Measurements from ENCODE around the gene MINDY4B.

DNA sequence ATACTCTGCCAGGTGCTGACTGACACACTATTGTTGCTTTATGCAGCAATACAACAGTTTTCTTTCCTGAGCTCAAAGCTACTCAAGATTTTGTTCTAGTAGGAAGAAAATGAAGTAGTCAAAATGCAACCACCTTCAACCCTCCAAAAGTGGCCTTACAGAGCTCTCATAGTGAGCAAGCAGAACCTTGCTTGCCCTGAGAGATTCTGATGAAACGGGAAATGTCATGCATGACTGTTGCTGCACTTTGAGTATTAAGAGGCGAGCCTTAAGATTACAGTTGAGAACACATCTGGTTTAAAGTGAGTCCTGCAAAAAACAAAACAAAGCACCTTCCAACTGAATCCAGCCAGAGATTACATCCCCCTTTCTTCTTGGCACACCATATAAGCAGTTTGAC lies 29.7 kb downstream of the MINDY4B start:
- TF ChIP-seq USF2 (IDR thresholded peaks at IDR 0.05; ENCODE audit: borderline replicate concordance, low read depth, low read length): no peak
- TF ChIP-seq BRCA1 (IDR thresholded peaks at IDR 0.05; ENCODE audit: low read depth, low read length): no peak
- no peak for TF ChIP-seq POLR2A (IDR thresholded peaks at IDR 0.05; ENCODE audit: low read depth, low read length)
- TF ChIP-seq CTCF (IDR thresholded peaks at IDR 0.05 in 2 of 3, conservative IDR thresholded peaks at IDR 0.05 in 1 of 3; ENCODE audit: control insufficient read depth in 2 of 3, extremely low read depth in 1 of 3, insufficient read depth in 1 of 3, low read depth in 3 of 3, low read length in 3 of 3): no peak
- no peak for TF ChIP-seq EZH2 (IDR thresholded peaks at IDR 0.05; ENCODE audit: borderline replicate concordance, control insufficient read depth, low read depth, low read length)
- no peak for TF ChIP-seq ELK1 (IDR thresholded peaks at IDR 0.05; ENCODE audit: low read depth, low read length)
- TF ChIP-seq EP300 (IDR thresholded peaks at IDR 0.05; ENCODE audit: borderline replicate concordance in 1 of 2, control insufficient read depth in 1 of 2, low read depth in 2 of 2, low read length in 2 of 2): no peak
- no peak for TF ChIP-seq ATF7 (IDR thresholded peaks at IDR 0.05; ENCODE audit: low read depth)
- TF ChIP-seq ZBED1 (IDR thresholded peaks at IDR 0.05; ENCODE audit: borderline replicate concordance): no peak
- TF ChIP-seq, protein P1, sequence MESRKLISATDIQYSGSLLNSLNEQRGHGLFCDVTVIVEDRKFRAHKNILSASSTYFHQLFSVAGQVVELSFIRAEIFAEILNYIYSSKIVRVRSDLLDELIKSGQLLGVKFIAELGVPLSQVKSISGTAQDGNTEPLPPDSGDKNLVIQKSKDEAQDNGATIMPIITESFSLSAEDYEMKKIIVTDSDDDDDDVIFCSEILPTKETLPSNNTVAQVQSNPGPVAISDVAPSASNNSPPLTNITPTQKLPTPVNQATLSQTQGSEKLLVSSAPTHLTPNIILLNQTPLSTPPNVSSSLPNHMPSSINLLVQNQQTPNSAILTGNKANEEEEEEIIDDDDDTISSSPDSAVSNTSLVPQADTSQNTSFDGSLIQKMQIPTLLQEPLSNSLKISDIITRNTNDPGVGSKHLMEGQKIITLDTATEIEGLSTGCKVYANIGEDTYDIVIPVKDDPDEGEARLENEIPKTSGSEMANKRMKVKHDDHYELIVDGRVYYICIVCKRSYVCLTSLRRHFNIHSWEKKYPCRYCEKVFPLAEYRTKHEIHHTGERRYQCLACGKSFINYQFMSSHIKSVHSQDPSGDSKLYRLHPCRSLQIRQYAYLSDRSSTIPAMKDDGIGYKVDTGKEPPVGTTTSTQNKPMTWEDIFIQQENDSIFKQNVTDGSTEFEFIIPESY (IDR thresholded peaks at IDR 0.05): no peak
- TF ChIP-seq, protein P2, sequence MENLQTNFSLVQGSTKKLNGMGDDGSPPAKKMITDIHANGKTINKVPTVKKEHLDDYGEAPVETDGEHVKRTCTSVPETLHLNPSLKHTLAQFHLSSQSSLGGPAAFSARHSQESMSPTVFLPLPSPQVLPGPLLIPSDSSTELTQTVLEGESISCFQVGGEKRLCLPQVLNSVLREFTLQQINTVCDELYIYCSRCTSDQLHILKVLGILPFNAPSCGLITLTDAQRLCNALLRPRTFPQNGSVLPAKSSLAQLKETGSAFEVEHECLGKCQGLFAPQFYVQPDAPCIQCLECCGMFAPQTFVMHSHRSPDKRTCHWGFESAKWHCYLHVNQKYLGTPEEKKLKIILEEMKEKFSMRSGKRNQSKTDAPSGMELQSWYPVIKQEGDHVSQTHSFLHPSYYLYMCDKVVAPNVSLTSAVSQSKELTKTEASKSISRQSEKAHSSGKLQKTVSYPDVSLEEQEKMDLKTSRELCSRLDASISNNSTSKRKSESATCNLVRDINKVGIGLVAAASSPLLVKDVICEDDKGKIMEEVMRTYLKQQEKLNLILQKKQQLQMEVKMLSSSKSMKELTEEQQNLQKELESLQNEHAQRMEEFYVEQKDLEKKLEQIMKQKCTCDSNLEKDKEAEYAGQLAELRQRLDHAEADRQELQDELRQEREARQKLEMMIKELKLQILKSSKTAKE (IDR thresholded peaks at IDR 0.05; ENCODE audit: low read depth, poor library complexity, severe bottlenecking): no peak
- no peak for TF ChIP-seq LARP7 (IDR thresholded peaks at IDR 0.05)
- TF ChIP-seq CHD1 (IDR thresholded peaks at IDR 0.05; ENCODE audit: low read depth, low read length): no peak

Data from GM12878 (cell line).